CD4-positive, alpha-beta T cell treated with Interferon alpha-2 for 1 hour (primary cell): ENCODE measurements around the gene CIPC.

ENCODE experiments used
- DNase-seq, 2 donors: peaks; one replicate each; pipeline ENCODE4 v3.0.0-alpha.2; 2020 to 2022

The CIPC gene

DNA sequence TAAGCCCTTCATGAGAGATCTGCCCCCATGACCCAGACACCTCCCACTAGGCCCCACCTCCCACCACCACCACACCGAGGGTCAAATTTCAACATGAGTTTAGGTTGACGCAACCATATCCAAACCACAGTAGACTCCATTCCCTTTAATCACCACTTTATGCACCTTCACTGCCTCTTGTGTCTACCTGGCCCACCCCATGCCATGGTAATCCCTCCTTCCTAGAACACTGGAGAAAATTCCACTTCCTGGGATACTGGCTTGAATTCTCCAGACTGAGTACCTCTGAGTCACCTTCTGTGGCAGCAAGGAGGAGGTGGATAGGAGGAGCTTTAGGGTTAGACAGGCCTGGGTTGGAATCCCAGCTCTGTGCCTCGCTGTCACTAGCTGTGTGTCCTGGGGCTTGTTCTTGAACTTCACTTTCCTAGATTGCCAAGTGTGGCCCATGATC lies 26.1 kb upstream of the CIPC start:
- DNase-seq: no peak

DNA sequence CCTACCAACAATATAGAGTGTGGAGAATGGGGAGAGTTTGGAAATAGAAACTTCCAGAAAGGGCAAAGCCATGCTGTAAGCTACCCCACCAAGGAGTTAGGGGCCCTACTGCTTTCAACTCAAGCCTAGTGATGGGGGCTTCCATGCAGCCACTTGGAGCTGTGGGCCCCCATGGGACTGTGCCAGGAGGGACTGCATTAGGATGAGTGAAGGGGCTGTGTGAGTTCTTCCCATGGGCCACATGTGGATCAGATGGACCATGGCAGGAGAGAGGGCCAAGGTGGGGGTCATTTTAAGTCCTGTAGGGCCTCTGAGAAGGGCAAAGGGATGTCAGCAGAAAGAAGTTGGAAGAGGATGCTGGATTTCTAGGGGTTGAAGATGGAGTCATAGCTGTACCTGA lies 23.1 kb upstream of the CIPC start:
- no peak for DNase-seq

DNA sequence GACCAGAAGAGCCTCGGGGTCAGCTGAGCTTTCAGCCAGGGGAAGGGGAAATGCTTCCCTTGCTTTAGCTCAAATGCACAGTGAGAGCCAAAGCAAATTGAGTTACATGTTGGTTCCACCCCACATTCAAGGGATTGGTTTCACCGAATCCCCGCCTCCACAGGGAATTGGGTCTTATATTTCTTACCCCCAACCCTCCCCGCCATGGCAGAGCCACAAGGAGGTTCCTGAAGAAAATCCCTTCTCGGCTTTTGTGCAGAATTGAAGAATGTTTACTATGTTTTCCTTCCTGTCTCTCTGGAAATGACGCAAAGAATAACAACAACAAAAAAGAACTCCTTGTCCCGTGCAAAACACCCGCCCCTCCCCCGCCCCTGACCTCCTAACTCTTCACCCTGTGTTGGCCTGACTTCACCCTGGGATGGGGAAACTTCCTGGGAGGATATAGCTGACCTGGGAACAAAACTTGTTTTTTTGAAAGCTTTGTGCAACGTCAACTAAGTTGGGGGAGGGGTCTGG lies 21.9 kb upstream of the CIPC start:
- no peak for DNase-seq

DNA sequence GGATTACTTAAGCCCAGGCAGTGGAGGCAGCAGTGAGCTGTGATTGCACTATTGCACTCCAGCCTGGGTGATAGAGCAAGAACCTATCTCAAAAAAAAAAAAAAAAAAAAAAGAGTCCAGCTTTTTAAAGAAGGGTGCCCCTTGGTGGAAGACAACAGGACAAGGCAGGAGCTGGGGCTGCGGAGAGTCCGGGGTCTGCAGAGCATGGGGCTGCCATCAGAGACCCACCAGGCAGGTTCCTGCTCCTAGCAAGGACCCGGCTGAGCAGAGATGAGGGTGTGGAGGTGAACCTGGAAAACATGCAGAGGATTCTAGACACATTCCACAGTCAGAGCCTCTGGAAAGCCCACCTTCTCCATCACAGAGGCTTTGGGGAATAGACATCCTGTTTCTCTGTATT lies 21.0 kb upstream of the CIPC start:
- no peak for DNase-seq

DNA sequence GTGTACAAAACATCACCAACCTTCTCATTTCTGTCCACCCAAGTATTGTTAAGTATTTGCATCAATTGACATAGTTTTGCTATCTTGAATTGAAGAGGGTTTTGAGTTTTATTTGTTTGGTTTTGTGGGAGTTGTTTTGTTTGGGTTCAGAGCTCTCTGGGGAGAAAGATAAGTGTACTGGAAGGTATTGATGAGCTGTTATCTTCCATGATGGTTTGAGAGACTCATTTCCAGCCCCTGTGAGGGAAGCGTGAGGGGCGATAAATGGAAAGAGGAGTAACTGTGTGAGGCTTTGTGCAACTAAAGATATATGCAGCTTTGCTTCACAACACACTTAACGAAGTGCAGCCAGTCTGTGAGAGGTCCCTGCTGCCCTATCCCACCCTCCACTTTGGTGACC lies 15.7 kb upstream of the CIPC start:
- no peak for DNase-seq

DNA sequence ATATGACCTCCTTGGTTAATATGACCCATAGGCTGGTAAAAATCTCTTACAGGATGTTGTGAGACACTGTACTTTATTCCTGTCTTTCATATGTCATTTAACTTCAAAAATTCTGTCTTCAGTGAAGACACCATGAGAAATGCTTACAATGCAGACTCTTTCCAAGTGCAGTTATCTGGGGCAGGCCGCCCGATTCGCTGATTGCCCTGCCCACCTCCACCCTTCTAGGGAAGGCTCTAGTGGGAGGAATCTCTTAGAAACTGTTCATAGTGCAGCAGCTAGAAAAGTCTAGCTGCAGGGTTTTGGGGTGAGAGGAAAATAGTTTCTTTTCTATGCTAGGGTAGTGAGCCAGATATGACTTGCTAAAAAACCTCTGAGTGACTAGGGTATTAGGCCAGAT lies 15.0 kb upstream of the CIPC start:
- DNase-seq: no peak

DNA sequence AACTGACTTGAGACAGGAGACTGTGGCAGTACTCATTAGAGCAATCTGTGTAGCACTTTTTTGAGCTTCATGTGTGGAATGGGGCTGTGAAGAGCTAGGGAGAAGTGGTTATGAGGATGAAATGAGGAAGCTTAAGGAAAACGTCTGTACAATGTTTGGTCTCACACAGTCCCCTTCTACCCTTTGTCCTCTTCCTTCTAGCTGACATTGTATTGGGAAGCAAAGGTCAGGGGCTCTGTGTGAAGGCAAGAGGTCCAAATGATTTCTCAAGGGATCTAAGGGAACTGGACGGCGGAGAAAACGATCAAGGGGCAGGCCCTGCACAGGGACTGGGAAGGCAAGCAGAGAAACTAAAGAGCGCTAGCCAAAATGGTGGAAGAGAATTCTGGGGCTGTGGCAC lies 13.1 kb upstream of the CIPC start:
- no peak for DNase-seq

DNA sequence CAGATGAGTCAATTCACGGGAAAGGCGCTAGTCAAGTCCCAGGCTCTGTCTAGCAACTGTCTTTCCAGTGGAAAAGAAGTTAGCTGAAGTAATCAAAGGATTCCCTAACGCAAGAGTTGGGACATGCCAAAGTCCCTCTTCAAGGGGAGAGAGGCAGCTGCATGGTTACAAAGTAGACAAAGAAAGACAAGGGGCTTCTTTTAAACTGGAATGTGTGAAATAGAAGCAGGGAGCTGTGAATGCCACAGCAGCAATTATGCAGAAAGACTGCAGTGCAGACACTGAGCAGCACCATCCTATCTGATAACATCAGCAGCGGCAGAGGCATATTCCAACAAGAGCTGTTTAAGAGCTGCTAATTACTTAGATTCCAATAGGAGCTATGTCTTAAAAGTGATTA lies 12.5 kb upstream of the CIPC start:
- no peak for DNase-seq

DNA sequence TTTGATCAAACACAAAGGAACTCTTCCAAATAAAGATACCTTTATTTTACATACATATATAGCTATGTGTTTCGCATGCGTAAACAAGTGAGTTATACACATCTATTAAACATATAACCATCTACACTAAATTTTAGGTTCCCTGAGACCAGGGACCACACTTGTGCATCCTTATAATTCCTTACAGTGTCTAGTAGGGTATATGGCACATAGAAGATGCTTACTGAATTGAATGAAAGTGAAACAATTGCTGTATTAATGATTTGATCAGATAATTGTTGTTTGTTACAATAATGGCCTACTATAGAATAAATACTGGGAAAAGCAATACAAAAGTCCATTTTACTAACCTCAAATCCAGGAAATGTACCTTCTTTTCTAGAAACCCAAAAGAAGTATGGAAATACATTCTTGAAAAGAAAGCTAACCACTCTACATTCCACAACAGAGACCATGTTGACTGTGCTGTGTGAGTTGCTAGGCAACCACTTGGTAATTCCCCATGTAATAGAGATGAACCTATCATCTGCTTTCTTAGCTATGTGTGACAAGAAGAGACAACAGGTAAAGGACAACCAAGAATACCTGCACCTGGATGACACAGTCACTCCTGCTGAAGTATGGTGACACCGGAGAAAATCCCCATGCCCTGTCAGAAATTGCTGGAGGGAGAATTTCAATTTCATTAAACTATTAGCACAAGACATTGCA lies 11.9 kb upstream of the CIPC start:
- DNase-seq: peak in 1 of 2 donors; percentile 36

DNA sequence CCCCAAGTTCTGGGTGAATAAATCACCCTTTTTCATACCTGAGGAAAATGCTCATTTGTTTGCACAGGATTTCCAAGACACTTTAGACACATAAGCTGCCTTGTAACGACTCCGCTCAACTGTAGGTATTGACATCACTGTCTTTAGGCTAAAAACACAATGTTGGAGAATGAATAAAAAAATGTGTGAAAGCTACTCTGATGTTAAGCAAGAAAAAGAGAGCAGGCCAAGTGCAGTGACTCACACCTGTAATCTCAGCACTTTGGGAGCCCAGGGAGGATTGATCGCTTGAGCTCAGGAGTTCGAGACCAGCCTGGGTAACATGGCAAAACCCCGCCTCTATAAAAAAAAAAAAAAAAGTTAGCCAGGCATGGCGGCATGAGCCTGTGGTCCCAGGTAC lies 11.1 kb upstream of the CIPC start:
- no peak for DNase-seq

DNA sequence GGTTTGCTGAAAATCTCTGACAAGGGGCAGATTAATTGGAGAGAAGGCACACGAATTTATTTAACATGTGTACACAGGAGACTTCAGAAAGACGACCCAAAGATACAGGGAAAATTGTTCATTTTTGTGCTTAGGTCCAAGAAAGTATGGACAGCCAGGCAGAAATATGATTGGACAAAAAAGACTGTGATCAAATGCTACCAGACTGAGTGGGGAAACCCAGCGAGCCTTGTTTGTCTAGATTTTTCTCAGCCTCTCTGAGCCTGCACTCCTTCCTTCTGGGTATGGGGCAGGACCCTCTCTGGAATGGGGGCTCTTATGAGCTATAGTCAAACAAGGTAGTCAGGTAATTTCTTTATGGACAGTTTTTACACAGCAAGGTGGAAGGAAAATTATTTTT lies 10.4 kb upstream of the CIPC start:
- no peak for DNase-seq

DNA sequence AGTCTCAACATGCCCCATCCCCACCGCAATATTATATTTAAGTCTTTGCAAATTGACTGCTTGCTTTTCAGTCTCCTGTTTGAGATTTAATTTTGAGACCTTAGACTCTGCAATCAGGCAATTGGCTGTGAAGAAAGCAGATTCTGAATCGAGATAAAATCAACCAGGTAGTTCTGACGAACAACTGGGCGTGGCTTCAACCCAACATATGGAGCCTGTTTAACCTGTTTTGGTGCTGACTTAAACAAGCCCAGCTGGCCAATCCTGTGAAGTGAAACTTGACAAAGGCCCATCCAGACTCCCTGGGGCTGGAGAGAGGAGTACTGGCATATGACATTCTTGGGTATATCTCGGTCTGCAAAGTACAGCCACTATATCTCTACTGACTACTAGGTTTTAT lies 9.8 kb upstream of the CIPC start:
- peak in 1 of 2 donors; percentile 10 for DNase-seq

DNA sequence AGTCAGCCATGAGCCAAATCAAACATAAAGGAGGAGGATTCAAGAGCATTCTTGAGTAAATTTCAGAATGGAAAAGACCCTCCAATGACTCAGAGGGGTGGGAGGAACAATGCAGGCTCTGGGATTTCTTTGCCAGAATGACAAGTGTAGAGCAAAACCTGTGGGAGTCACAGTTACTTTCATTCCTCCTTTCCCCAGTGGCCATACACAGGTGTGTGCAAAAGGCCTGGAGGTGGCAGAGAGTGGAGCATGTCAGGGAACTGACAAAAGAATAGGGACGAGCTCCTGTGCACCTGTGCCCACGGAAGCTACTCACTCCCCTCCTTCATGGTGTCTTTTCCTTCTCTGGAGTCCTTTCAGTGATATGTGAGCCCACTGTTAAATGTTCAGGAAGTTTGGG lies 9.4 kb upstream of the CIPC start:
- DNase-seq: no peak

DNA sequence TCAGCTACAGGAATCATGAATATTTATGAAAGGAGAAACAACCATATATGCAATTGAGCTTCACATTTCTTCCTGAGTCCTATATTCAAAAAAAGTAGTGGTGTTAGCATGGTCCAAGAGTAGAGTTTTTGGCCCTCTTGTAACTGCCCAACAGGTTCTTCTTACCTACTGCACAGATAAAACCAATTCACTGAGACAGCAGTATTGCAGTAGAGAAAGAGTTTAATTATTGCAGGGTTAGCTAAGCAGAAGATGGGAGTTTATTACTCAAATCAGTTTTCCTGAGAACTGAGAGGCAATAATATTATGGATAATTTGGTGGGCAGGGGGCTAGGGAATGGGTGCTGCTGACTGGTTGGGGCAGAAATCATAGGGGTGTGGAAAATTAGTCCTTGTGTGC lies 6.5 kb upstream of the CIPC start:
- no peak for DNase-seq

DNA sequence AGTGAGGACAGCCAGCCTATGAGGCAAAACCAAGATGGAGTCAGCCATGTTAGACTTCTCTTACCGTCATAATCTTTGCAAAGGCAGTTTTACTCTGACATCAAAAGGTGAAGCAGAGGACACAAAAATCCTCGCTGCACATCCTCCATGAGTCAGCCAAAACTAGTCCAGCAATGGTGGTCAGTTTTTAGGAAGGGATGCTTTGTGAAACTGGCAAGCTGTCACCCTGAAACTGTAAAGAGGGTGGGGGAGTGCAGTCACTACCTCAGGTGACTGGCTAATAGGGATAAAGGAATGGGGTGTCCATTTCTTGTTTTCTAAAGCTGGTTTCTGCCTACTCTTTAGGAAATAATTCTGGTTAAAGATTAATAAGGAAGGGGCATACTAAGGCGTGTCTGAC lies 5.4 kb upstream of the CIPC start:
- DNase-seq: no peak

DNA sequence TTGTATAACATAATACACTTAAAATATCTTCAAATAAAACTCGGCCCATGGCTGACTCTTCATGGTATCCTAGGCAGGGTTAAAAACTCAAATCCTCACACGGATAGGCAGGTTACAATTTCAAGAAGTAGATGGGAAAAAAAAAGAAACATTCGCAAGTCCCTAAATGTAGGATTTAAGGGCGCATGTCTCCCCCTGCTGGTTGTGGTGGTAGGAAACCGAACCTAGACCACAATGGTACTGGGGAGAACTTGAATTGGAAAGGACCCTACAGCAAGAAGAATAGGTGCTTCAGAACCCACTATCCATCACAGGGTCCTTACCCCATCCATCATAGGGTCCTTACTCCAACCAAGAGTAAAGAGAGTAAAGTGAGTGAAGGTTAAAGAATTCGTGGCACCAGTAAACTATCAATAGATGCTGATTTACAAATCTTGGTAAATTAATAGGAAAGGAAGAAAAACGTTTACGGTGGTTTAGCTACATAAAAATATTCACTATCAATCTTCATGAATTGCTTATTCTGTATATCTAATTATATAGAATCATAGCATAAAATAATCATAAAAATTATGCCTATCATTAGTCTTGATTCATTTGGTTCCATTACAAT lies 3.3 kb upstream of the CIPC start:
- peak; percentile 77 to 82 for DNase-seq

DNA sequence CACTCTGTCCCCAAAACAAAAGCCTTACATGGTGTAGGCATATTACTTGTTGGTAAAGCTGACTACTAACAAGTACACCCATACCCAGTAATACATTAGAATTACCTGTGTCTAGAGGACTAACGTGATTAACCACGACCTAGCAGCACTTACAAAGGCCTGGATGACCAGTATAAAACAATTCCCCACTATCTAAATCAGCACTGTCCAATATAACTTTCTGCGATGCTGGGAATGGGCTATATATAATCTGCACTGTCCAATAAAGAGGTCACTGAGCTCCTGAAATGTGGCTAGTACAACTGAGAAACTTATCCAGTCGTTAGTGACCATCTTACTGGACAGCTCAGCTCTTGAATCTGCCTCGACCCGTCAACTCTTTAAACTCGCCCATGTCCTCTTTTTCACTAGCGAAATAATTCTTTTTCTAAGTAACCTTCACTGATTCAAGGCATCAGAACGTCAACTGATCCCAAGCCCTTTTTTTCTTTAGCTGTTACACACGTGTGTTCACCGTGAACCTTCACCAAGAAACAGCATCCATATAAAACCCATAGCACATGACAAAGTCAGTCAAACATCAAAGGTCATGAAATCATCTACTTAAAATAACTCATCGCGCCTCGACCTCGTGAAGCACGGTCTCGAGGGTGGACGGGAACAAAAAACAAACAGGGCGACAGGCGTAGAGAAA lies 905 bp upstream of the CIPC start:
- peak in 1 of 2 donors; percentile 2 for DNase-seq

DNA sequence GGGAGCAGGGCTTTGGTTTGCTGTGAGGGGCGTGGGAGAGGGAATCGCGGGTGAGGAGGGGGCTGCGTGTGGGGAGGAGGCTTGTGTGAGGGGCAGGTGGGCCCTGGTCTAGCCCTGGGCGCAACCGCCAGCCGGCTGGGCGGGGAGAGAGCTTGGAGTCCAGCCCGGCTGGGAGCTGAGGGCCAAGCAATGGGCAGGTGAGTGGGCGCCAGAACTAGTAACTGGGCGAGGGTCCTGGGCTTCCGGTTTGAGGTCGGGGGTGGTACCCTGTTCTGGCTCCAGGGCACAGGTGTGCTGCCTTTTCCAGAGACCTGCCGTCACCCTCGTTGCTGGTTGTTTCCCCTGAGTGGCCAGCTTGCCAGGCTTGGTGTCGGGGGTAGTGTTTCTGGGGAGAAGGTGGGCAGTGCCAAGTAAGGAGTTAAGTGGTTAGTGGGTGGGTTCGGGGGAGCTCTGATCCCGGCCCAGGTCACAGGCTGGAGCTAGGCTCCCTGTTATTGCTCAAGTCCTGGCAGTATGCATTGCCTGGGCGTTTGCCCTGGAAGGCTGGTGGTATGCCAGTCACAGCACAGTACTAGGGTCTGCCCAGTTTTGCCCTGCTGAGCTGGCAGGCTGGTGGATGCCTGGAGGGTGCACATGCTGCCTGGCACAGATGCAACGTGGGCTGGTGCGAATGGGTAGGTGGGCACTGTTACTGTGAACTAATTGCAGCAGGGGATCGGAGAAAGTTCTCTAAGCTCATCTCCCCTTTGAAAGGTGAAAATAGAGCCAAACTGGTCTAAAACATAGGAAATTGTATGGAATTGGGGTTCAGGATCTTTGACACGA lies 683 bp downstream of the CIPC start:
- peak in 1 of 2 donors; percentile 18 for DNase-seq

DNA sequence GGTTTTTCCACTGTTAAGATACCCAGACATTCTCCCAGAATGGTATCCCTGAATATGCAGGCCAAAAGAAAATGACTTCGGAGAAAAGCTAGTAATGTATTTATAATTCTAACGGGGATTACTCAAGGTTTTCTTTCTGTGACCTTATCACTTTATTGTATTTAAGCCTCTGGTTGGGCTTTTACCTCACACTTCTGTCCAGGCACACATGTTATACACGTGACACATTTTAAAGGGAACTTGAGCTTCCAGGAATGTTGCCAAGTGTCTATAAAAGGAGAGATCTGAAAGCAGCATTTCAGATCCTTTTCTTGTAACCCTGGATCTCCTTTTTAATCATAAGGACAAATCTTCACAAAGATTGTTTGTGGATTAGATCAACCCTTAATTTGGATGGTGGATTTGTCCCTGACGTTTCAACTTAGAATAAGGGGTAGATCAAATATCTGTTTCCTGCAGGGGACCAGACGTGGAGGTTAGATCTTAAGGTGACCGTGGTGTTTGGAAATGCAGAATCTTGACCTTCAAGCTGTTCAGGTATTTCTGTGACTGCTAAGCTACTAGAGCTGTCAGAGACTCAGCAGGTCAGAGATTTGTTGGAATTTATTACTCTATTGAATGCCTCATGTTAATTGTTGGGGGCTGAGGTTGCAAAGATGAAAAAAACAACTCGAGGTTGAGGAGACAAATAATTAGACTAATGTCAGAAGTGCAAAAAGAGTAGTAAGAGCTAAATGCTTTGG lies 1.5 kb downstream of the CIPC start:
- DNase-seq: no peak

DNA sequence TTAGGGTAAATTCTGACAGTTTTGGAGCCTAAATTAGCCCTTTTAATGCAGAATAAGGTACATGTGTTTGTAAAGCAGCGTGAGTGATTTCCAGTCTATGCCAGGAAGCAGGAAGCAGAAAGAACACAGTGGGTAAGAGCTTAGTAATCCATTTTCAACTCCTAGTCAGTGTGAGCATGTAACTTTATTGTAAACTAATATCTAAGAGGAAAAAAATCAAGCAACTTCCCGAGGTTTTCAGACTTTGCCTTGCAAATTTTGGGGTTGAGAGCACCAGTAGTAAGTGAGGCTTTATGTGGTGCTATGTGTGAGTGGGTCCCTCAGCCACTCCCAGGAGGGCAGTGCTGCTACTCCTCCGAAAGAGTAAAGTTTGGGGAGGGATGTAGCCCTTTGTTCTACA lies 2.9 kb downstream of the CIPC start:
- DNase-seq: no peak

DNA sequence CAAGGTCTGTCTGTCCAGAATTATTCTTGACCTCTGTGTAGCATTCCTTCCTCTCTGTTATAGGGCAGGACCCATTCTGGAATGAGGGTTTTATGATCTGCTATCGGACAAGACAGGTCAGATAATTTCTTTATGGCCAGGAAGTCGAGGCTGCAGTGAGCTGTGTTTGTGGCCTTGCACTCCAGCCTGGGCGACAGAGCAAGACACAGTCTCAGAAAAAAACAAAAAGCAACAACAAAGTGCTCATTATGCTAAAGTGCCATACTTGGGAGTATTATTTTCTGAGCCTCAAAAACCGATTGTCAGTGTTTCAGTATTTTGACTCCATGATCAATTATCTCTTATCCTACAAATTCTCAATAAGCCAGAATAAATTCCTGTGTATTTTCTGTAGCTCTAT lies 4.1 kb downstream of the CIPC start:
- DNase-seq: no peak

DNA sequence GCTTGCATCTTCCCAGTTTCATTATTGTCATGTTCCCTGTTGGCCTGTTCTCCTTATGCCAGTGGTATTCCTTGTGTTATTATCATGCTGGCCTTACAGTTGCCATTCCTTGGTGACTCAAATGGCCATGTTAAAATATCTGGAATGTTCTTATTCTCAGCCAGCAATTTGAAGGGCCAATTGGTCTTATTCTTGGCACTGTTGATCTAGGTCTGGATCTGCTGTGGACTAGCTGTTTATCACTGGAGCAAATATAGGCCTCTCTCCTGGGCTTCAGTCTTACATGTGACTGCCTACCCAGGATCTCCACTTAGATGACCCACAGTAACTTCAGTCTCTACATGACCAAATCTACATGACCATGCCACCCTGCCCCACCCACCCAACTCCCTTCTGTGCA lies 5.4 kb downstream of the CIPC start:
- DNase-seq: no peak

DNA sequence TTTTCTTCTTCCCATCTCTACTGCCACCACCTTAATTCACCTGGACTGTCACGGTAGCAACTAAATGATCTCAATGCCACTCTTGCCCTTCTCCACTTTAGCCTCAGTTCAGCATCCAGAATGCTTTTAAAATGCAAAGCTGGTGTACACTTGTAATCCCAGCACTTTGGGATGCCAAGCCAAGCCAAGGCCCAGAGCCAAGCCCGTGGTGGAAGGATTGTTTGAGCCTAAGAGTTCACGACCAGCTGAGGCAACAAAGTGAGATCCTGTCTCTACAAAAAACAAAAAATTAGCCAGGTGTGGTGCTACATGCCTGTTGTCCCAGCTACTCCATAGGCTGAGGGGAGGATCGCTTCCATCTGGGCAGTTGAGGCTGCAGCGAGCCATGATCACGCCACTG lies 5.9 kb downstream of the CIPC start:
- no peak for DNase-seq
